A673 (cell line): ENCODE data around the gene PGD. TPM values are rescaled to one million over a fixed set of nuclear protein-coding genes. Genes with fewer than 3 reads are reported as not detected.
A peak's percentile ranks its signal among the peaks of the same experiment; 100 is the strongest.

Experiments used
- BruUV-seq: library from RNA; stranded (reverse); fragments of 400-500 nt; replicated peaks from 2 replicates; lab custom pipeline; 2021; lab: Mats Ljungman, UMichigan
- CTCF ChIA-PET: fragments of 300-600 bp; sonication (Branson Sonifier 250); formaldehyde crosslinking; loops from one replicate; lab custom pipeline; 2022; ENCODE audit warnings: antibody characterized with exemption; lab: Charles Lee
- POLR2A ChIA-PET: fragments of 300-600 bp; sonication (Branson Sonifier 250); formaldehyde crosslinking; loops from one replicate; lab custom pipeline; 2022; ENCODE audit warnings: antibody characterized with exemption; ENCODE audit not compliant: low non-redundant PET; lab: Charles Lee
- DNase-seq: peaks from one replicate; pipeline ENCODE4 v3.0.0-alpha.2; 2015; ENCODE audit warnings: low spot score
- H3K27ac ChIP-seq: fragments of 200-600 bp; sonication (generic); 2 replicates; pipeline ENCODE4 v1.5.1; 2016; ENCODE audit warnings: mixed run types, low read depth, mild to moderate bottlenecking, mixed read lengths, antibody characterized with exemption, low read length; ENCODE audit not compliant: poor library complexity, severe bottlenecking
- H3K27me3 ChIP-seq: fragments of 200-600 bp; sonication (generic); replicated peaks from 2 replicates; pipeline ENCODE4 v1.6.1; 2017; ENCODE audit warnings: mixed run types, low read depth, mild to moderate bottlenecking, mixed read lengths, antibody characterized with exemption, low read length; ENCODE audit not compliant: insufficient read depth, poor library complexity
- H3K36me3 ChIP-seq: fragments of 200-600 bp; sonication (generic); 2 replicates; pipeline ENCODE4 v1.6.1; 2016; ENCODE audit warnings: mixed run types, mild to moderate bottlenecking, mixed read lengths, antibody characterized with exemption, low read length; ENCODE audit not compliant: insufficient read depth, poor library complexity, severe bottlenecking
- H3K4me1 ChIP-seq: fragments of 200-600 bp; sonication (generic); 2 replicates; pipeline ENCODE4 v1.6.1; 2017; ENCODE audit warnings: mixed run types, mild to moderate bottlenecking, mixed read lengths, antibody characterized with exemption, low read length; ENCODE audit not compliant: insufficient read depth, poor library complexity, severe bottlenecking
- H3K4me3 ChIP-seq: fragments of 200-600 bp; sonication (generic); 2 replicates; pipeline ENCODE4 v1.5.1; 2016; ENCODE audit warnings: low read depth, mixed run types, mild to moderate bottlenecking, mixed read lengths, low read length; ENCODE audit not compliant: poor library complexity, severe bottlenecking
- H3K9me3 ChIP-seq: fragments of 200-600 bp; sonication (generic); 2 replicates; pipeline ENCODE4 v1.6.1; 2016; ENCODE audit warnings: mixed run types, low read depth, mild to moderate bottlenecking, mixed read lengths, antibody characterized with exemption, low read length; ENCODE audit not compliant: poor library complexity, severe bottlenecking
- EZH2 ChIP-seq: fragments of 200-600 bp; sonication (generic); IDR thresholded peaks from 2 replicates; pipeline ENCODE4 v1.6.1; 2017; ENCODE audit warnings: borderline replicate concordance, low read depth, mild to moderate bottlenecking, mixed read lengths, antibody characterized with exemption, low read length; ENCODE audit not compliant: poor library complexity, severe bottlenecking
- intact Hi-C: fragments of 100-400 bp; cut with micrococcal nuclease; formaldehyde crosslinking; loops from one replicate; pipeline ENCODE4 v1.10.0; 2022; ENCODE audit not compliant: unreplicated experiment
- total RNA-seq: library from RNA; stranded (reverse); gene quantifications from 2 replicates; pipeline ENCODE4 v1.2.3, GENCODE V29; 2021
- TF ChIP-seq, protein P1 (sequence below): fragments of 300-800, 200-600 bp; sonication (generic); conservative IDR thresholded peaks from 2 replicates; pipeline ENCODE4 v1.5.1; 2017; ENCODE audit warnings: low read depth, mild to moderate bottlenecking, antibody characterized with exemption, low read length, moderate library complexity, mixed read lengths

PGD gene
- total RNA-seq, 1 experiment from 2014 or later, result 451 TPM

DNA sequence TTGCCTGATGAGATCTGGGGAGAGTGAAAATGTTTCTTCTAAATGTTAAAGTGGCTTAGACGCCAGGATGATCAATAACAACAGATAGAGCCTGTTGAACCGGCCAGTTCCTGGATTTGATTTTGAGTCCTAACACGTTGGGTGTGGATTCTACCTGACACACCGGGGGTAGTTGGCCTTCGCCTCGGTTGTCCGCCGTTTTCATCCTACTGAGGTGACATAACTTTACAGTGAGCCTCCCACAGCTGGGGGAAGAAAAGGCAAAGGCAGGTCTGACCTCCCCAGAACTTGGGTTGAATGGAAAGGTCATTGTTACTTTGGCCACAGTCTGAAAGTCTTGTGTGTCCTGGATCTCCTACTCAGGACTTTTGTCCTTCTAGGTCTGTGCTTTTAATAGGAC is 1.1 kb downstream of the PGD start:
- Histone ChIP-seq H3K4me1 (peaks cover 18% of the 10 kb centered on the region), H3K27ac (peak overlapping the region; percentile 94), H3K27me3 (no peaks in the 10 kb centered on the region), H3K9me3 (no peaks in the 10 kb centered on the region), H3K36me3 (peaks cover 47% of the 10 kb centered on the region), H3K4me3 (peak overlapping the region; percentile 95)
- ChIA-PET POLR2A (no interaction called here), CTCF (interaction anchor here (0.6 kb wide), 1 partner anchor 155 kb away, joined by 4 read pairs; no protein-coding TSS in a partner anchor)
- no peak for DNase-seq
- no peak for TF ChIP-seq EZH2
- TF ChIP-seq, protein P1, sequence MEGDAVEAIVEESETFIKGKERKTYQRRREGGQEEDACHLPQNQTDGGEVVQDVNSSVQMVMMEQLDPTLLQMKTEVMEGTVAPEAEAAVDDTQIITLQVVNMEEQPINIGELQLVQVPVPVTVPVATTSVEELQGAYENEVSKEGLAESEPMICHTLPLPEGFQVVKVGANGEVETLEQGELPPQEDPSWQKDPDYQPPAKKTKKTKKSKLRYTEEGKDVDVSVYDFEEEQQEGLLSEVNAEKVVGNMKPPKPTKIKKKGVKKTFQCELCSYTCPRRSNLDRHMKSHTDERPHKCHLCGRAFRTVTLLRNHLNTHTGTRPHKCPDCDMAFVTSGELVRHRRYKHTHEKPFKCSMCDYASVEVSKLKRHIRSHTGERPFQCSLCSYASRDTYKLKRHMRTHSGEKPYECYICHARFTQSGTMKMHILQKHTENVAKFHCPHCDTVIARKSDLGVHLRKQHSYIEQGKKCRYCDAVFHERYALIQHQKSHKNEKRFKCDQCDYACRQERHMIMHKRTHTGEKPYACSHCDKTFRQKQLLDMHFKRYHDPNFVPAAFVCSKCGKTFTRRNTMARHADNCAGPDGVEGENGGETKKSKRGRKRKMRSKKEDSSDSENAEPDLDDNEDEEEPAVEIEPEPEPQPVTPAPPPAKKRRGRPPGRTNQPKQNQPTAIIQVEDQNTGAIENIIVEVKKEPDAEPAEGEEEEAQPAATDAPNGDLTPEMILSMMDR, result no peak
- intact Hi-C loops, result no loop called here
- BruUV-seq, result no TSS peak

DNA sequence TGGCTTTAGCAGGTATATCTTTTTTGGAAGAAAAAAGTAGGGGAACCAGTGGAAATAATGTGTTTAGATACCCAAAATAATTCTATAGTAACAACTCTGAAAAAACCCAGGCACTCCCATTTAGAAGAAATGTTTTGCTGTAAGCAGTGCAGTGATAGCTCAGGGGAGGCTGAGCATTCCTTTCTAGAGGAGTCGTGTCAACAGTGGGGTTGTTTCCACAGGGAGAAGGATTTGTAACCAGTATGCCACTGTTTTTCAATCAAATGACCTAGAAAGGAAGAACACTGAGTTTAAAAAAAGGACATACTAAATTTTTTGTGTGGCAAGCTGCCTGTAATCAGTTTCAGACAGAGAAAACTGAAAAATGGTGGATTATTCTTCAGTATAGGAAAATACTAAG is 2.4 kb downstream of the PGD start:
- DNase-seq, result no peak
- Histone ChIP-seq H3K9me3 (no peaks in the 10 kb centered on the region), H3K27ac (no peak overlapping the region), H3K27me3 (no peaks in the 10 kb centered on the region), H3K36me3 (peaks cover 60% of the 10 kb centered on the region), H3K4me1 (peaks cover 18% of the 10 kb centered on the region), H3K4me3 (peak overlapping the region; percentile 95)
- CTCF ChIA-PET, result interaction anchor here (0.6 kb wide), 1 partner anchor 681 kb away, joined by 4 read pairs; no protein-coding TSS in a partner anchor
- TF ChIP-seq, protein P1, result no peak
- TF ChIP-seq EZH2, result no peak
- no TSS peak for BruUV-seq
- intact Hi-C loops, result no loop called here
- POLR2A ChIA-PET, result no interaction called here

DNA sequence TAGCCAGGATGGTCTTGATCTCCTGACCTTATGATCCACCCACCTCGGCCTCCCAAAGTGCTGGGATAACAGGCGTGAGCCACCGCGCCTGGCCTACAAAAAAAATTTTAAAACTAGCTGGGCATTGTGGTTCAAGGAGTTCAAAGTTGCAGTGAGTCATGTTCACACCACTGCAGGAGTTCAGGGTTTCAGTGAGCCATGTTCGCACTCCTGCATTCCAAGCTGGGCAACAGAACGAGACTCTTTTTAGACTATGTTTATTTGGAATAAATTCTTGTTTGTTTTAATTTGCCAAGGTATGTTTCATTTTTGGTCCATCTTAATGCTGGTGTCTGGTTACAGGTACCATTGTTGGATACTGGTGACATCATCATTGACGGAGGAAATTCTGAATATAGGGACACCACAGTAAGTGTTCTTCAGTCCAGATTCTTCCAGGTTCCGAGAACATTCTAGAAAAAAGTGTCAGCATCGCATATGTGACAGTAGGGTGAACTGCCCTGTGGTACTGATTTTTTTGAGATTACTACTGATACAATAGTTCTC is 3.9 kb downstream of the PGD start:
- peaks cover 18% of the 10 kb centered on the region for H3K4me1 ChIP-seq
- H3K27ac ChIP-seq, result no peak overlapping the region
- H3K9me3 ChIP-seq, result no peaks in the 10 kb centered on the region
- no peak overlapping the region for H3K4me3 ChIP-seq
- TF ChIP-seq, protein P1, result no peak
- no peak for TF ChIP-seq EZH2
- BruUV-seq, result no TSS peak
- CTCF ChIA-PET, result no interaction called here
- intact Hi-C loops, result no loop called here
- H3K36me3 ChIP-seq, result peaks cover 75% of the 10 kb centered on the region
- POLR2A ChIA-PET, result no interaction called here
- H3K27me3 ChIP-seq, result no peaks in the 10 kb centered on the region
- DNase-seq, result no peak
